GM12874 (cell line): Measurements from ENCODE around the gene PCDH9.

Source experiments
- TF ChIP-seq, protein P1 (sequence below): IDR thresholded peaks from 2 replicates; pipeline ENCODE4 v1.5.1; 2011; ENCODE audit warnings: low read depth, mild to moderate bottlenecking, control low read depth, low read length, moderate library complexity; ENCODE audit not compliant: insufficient read depth

PCDH9 gene

DNA sequence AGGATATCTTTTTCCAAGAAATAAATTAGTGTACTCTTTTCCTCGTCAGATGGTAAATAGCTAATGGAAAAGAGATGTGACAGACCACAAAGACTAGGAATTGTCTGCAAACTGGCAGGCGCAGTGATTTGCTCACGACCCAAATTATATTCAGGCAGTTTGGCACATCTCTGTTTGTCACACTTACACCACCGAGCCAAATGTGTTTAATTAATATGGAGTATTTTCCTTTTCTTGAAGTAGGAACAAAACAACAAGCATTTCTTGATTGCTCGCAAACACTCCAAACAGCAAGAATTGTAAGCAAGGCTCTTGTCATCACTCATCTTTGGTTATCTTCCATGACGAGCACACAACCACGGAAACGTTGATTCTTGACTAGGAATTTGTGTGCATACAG lies 884.2 kb downstream of the PCDH9 start:
- TF ChIP-seq, protein P1, sequence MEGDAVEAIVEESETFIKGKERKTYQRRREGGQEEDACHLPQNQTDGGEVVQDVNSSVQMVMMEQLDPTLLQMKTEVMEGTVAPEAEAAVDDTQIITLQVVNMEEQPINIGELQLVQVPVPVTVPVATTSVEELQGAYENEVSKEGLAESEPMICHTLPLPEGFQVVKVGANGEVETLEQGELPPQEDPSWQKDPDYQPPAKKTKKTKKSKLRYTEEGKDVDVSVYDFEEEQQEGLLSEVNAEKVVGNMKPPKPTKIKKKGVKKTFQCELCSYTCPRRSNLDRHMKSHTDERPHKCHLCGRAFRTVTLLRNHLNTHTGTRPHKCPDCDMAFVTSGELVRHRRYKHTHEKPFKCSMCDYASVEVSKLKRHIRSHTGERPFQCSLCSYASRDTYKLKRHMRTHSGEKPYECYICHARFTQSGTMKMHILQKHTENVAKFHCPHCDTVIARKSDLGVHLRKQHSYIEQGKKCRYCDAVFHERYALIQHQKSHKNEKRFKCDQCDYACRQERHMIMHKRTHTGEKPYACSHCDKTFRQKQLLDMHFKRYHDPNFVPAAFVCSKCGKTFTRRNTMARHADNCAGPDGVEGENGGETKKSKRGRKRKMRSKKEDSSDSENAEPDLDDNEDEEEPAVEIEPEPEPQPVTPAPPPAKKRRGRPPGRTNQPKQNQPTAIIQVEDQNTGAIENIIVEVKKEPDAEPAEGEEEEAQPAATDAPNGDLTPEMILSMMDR: no peak

DNA sequence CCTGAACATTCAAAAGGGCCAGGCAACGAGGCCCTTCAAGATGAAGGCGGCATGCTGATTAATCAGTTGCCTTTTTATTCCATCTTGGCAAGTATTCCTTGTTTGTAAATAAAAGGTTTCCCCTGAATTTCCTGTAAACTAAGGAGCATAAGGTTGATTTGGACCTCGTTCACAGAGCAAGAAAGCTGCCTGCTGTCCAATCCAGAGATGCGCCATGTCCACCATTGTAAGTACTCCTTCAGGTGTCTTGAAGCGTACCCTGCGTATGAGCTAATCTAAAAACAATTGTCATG lies 884.7 kb downstream of the PCDH9 start:
- TF ChIP-seq, protein P1: no peak

DNA sequence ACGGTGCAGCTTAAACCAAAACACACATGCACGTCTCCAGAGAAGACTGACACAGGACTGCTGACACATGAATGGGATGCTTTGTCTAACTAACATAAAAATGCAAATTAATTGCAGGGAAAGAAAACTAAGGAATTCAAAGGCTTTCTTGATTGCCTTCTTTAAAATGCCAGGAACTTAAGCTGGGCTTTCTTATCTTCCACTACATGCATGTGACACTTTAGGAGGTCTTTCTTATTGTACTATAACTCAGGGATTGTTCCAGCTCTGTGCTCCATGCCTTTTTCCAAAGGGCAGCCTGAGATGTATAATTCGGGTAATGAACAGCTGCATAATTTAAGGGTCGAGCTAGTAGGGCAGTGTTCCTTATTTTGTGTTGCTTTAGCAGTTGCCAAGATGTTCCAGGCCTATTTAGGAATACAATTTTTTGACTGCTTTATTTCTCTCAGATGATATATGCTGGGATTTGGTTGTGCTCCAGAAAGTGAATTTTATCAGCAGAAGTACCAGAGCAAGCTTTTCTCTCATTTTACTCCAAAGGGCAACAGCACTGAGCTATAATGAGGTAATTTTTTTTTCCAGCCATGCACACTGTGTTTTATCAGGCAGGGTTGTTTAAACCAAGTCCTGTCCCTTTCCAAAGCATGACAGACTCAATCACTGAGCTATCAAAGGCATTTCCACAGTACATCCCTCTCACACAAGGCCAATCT lies 885.2 kb downstream of the PCDH9 start:
- TF ChIP-seq, protein P1: no peak

DNA sequence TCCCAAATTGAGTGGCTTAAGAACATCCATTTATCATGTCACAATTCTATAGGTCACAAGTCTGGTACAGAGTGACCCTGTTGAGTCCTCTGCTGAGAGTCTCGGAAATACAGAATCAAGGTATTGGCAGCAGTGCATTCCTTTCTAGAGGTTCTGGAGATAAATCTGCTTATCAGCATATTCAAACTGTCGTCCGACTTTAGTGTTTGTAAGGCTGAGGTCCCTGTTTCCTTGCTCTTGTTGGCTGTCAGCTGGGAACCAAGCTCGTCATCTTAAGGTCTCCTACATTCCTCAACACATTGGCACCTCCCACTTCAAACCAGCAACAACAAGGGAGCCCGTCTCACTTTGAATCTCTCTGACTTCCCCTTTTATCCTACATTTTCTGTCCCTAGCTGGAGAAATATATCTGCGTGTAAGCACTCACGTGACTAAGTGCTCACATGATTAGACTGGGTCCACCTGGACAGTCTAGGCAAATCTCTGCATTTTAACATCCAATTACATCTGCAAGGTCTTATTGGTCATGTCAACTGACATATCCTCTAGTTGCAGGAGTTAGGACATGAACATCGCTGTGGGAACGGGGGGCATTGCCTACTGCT lies 886.8 kb downstream of the PCDH9 start:
- TF ChIP-seq, protein P1: no peak

DNA sequence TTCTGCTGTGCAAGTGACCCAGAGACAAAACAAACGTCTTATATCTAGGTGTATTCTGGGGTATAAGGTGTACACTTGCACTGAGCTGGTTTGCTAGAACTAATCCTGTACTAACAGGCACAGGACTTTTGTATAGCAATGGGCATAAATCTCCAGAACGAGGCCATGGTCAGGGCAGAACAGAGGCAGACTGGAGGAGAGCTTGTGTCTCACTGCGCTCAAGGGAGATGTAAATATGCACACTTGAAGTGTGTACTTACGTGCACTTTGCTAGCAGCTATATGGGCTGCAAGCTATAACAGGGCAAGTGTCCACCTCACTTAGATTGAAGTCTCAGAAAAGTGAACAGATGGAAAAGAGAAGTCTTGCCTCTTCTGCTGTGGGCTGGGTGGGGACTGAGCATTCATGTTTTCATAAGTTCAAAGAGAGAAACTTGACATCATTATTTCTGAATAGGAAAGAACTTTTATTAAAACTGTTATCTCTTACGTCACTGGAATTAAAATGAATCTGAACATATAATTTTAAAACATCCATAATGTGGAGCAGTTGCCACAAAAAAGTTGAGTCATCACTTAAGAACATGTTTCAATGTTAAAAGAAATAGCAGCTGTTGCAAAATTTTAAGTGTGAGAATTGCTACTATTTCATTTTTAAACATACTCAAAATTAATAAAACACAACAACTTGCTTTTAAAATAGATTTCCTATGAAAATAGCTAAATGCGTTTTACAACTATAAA lies 888.3 kb downstream of the PCDH9 start:
- TF ChIP-seq, protein P1: no peak

DNA sequence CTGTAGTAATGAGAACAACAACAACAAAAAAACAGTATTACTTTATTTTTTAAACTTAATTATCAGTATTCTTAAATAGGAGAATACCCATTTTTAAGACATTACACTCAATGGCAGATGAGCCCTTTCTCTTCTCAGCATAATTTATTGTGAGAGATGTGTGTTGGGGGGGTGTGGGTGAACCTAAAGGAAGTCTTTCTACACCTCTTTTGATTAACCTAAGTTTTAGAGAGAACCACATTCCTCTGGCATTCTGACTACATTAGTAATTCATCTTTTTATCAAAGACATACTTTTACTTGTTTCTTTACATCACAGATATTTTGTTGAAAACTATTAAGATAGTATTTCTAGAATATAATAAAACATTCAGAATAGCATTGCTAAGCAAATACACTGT lies 890.9 kb downstream of the PCDH9 start:
- TF ChIP-seq, protein P1: no peak

DNA sequence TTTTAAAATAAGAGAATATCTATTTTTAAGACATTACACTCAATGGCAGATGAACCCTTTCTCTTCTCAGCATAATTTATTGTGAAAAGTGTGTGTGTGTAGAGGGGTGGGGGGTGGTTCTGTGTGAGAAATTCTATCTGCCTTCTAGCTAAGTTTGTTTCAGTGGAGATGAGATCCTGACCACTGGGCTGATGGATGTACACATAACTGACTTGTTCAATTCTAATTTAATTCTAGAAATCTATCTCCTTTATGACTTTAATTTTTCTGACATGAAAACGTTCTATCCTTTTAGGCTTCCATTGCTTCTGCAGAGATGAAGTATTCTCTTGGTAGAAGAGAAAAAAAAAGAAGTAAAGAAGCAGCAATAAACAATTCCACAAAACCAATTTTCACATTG lies 891.6 kb downstream of the PCDH9 start:
- TF ChIP-seq, protein P1: no peak
